GM12878 (cell line): ENCODE results near the gene CTNNA1. TPM values are rescaled to one million over a fixed set of nuclear protein-coding genes. Genes with fewer than 3 reads are reported as not detected.
A peak's percentile ranks its signal among the peaks of the same experiment; 100 is the strongest.

Experiments
- ATAC-seq: fragments of 200-7000 bp; cut with Tn5 transposase; 3 replicates; pipeline ENCODE4 v1.9.1; 2020; ENCODE audit warnings: mild to moderate bottlenecking, moderate library complexity
- BruUV-seq: library from RNA; stranded (reverse); fragments of 400-500 nt; replicated peaks from 2 replicates; lab custom pipeline; 2021; lab: Mats Ljungman, UMichigan
- CTCF ChIA-PET: fragments of 300-600 bp; sonication (Branson Sonifier 250); formaldehyde crosslinking; extraction: SDS; loops from one replicate; lab custom pipeline; 2021; ENCODE audit warnings: inconsistent platforms; lab: Yijun Ruan, JAX
- POLR2A ChIA-PET: fragments of 350-600 bp; formaldehyde crosslinking; extraction: SDS; loops from one replicate; lab custom pipeline; 2021; ENCODE audit warnings: inconsistent platforms; lab: Charles Lee
- RAD21 ChIA-PET: fragments of 300-600 bp; sonication (Branson Sonifier 250); formaldehyde crosslinking; loops from one replicate; lab custom pipeline; 2023; ENCODE audit warnings: antibody characterized with exemption; ENCODE audit not compliant: unreplicated experiment; lab: Charles Lee
- SMC1A ChIA-PET: fragments of 300-600 bp; sonication (Branson Sonifier 250); formaldehyde crosslinking; loops from one replicate; lab custom pipeline; 2023; ENCODE audit not compliant: unreplicated experiment, uncharacterized antibody; lab: Charles Lee
- DNase-seq: peaks from one replicate; pipeline ENCODE4 v3.0.0-alpha.2; 2011; ENCODE audit warnings: low read depth, low spot score
- FAIRE-seq: peaks from 3 replicates; lab custom pipeline; 2011; peaks lifted over from hg19 to GRCh38; lab: Jason Lieb, UNC
- H2AFZ ChIP-seq: 2 replicates; pipeline ENCODE4 v1.6.0; 2011; ENCODE audit warnings: low read depth, low read length, control low read depth; ENCODE audit not compliant: control insufficient read depth
- H3K27ac ChIP-seq: 2 replicates; pipeline ENCODE4 v1.5.1; 2011; ENCODE audit warnings: control low read depth; ENCODE audit not compliant: control insufficient read depth, insufficient read depth
- H3K27me3 ChIP-seq, 2 experiments: replicated peaks in 1 of 2; 2 replicates each; pipeline versions ENCODE4 v1.6.0 to v1.6.1; 2011; ENCODE audit warnings: low read length in 1 of 2; ENCODE audit not compliant: control insufficient read depth in 2 of 2, insufficient read depth in 2 of 2
- H3K36me3 ChIP-seq, 2 experiments: 2 replicates each; pipeline ENCODE4 v1.5.1; 2011; ENCODE audit warnings: low read length in 1 of 2; ENCODE audit not compliant: control insufficient read depth in 2 of 2, insufficient read depth in 2 of 2
- H3K4me1 ChIP-seq: 2 replicates; pipeline ENCODE4 v1.6.1; 2011; ENCODE audit warnings: mild to moderate bottlenecking, low read length, moderate library complexity, mixed read lengths; ENCODE audit not compliant: control insufficient read depth, insufficient read depth
- H3K4me2 ChIP-seq: 2 replicates; pipeline ENCODE4 v1.6.0; 2011; ENCODE audit warnings: control low read depth; ENCODE audit not compliant: control insufficient read depth, insufficient read depth
- H3K4me3 ChIP-seq: fragments of 200-600 bp; sonication (generic); 2 replicates; pipeline ENCODE4 v1.5.1; 2016
- H3K79me2 ChIP-seq: 2 replicates; pipeline ENCODE4 v1.6.0; 2011; ENCODE audit warnings: low read length; ENCODE audit not compliant: control insufficient read depth, insufficient read depth
- H3K9ac ChIP-seq: 2 replicates; pipeline ENCODE4 v1.8.0; 2011; ENCODE audit warnings: low read length, control low read depth, mixed read lengths; ENCODE audit not compliant: control insufficient read depth, insufficient read depth
- H3K9me3 ChIP-seq: replicated peaks from 3 replicates; pipeline ENCODE4 v1.5.1; 2011; ENCODE audit warnings: mild to moderate bottlenecking, low read length; ENCODE audit not compliant: control insufficient read depth, insufficient read depth
- H4K20me1 ChIP-seq: 2 replicates; pipeline ENCODE4 v1.6.0; 2011; ENCODE audit not compliant: control insufficient read depth, insufficient read depth
- CBX5 ChIP-seq: sonication (generic); IDR thresholded peaks from 2 replicates; pipeline ENCODE4 v1.6.1; 2016; ENCODE audit warnings: low read depth, moderate library complexity, mild to moderate bottlenecking, inconsistent platforms
- FOXM1 ChIP-seq: IDR thresholded peaks from 2 replicates; pipeline ENCODE4 v1.6.1; 2012; ENCODE audit warnings: low read depth, mild to moderate bottlenecking, inconsistent platforms, low read length, moderate library complexity
- IKZF1 ChIP-seq: fragments of 450-650 bp; conservative IDR thresholded peaks from 2 replicates; pipeline ENCODE4 v1.6.1; 2017; ENCODE audit warnings: antibody characterized with exemption, mild to moderate bottlenecking
- MTA2 ChIP-seq: fragments of 450-650 bp; IDR thresholded peaks from 2 replicates; pipeline ENCODE4 v1.6.1; 2016; ENCODE audit warnings: low read depth, mild to moderate bottlenecking, moderate library complexity
- MYB ChIP-seq: fragments of 150-350 bp; IDR thresholded peaks from 2 replicates; pipeline ENCODE4 v1.6.1; 2014; ENCODE audit warnings: mild to moderate bottlenecking, low read depth, low read length, borderline replicate concordance
- NFXL1 ChIP-seq: fragments of 450-650 bp; IDR thresholded peaks from 2 replicates; pipeline ENCODE4 v1.6.1; 2017; ENCODE audit warnings: antibody characterized with exemption, mild to moderate bottlenecking, borderline replicate concordance
- NFYA ChIP-seq: IDR thresholded peaks from 2 replicates; pipeline ENCODE4 v1.6.1; 2011; ENCODE audit warnings: low read depth, mild to moderate bottlenecking, low read length, improper control_type of control experiment, borderline replicate concordance
- POLR2A ChIP-seq: IDR thresholded peaks from 2 replicates; pipeline ENCODE4 v1.6.1; 2011; ENCODE audit warnings: low read depth, mild to moderate bottlenecking, low read length
- RAD21 ChIP-seq: IDR thresholded peaks from 2 replicates; pipeline ENCODE4 v1.6.1; 2011; ENCODE audit warnings: mild to moderate bottlenecking, low read depth, low read length, moderate library complexity; ENCODE audit not compliant: insufficient read depth
- RBBP5 ChIP-seq: fragments of 200-600 bp; sonication (generic); conservative IDR thresholded peaks from 2 replicates; pipeline ENCODE4 v1.6.1; 2016
- WGBS: methylation state at CpG from one replicate; pipeline ENCODE4 v1.1.6; 2016; ENCODE audit warnings: low lambda C conversion rate; ENCODE audit not compliant: insufficient replicate concordance, insufficient coverage; ENCODE audit errors: missing lambda C conversion rate; 5-methylcytosine and 5-hydroxymethylcytosine counted together
- in situ Hi-C: fragments of 300-500 bp; cut with MboI; formaldehyde crosslinking; loops from 9 replicates; pipeline ENCODE4 v1.14.3; 2018; ENCODE audit warnings: mixed read lengths
- intact Hi-C: fragments of 100-400 bp; cut with micrococcal nuclease; formaldehyde crosslinking; loops from one replicate; pipeline ENCODE4 v1.14.2; 2022; ENCODE audit not compliant: unreplicated experiment
- polyA plus RNA-seq, 11 experiments: library from polyadenylated mRNA; depleted of rRNA in 4 of 11; unstranded in 6 of 11; stranded (reverse) in 5 of 11; fragments of >200 nt; fragmentation: Nextera tagmentation in 4 of 11; fragmentation: Illumina TruSeq in 1 of 11; extraction: Ambion mirVana in 4 of 11; extraction: Trizol in 1 of 11; gene quantifications; 1 replicate in 1 of 11; 2 replicates in 10 of 11; pipeline versions ENCODE4 v1.2.1 to v1.2.3, GENCODE V29; 2011 to 2016; ENCODE audit warnings: inconsistent platforms in 2 of 11, missing spikeins in 2 of 11, low read depth in 1 of 11
- total RNA-seq, 4 experiments: library from RNA; depleted of rRNA in 3 of 4; stranded (reverse); fragments of >200 nt in 3 of 4; fragmentation: Illumina TruSeq in 1 of 4; extraction: Trizol in 1 of 4; gene quantifications; 2 replicates each; pipeline versions ENCODE4 v1.2.1 to v1.2.3, GENCODE V29; 2013 to 2021
- TF ChIP-seq, protein P1 (sequence below): fragments of 150-350 bp; IDR thresholded peaks from 2 replicates; pipeline ENCODE4 v1.6.1; 2014; ENCODE audit warnings: mild to moderate bottlenecking, low read depth, low read length
- TF ChIP-seq, protein P2 (sequence below), 3 experiments: IDR thresholded peaks in 2 of 3; conservative IDR thresholded peaks in 1 of 3; 2 replicates each; pipeline ENCODE4 v1.5.1; 2011; ENCODE audit warnings: low read depth in 3 of 3, low read length in 3 of 3, mild to moderate bottlenecking in 3 of 3, control low read depth in 2 of 3, moderate library complexity in 2 of 3, inconsistent platforms in 1 of 3, mixed read lengths in 1 of 3; ENCODE audit not compliant: control insufficient read depth in 2 of 3, insufficient read depth in 1 of 3; ENCODE audit errors: extremely low read depth in 1 of 3

CTNNA1 gene
- total and polyA plus RNA-seq, 10 of the 15 experiments (the other 5 are each of a cell fraction or from before 2014, with no cell fraction given), result 32.6 to 104 (median 57.7) TPM

DNA sequence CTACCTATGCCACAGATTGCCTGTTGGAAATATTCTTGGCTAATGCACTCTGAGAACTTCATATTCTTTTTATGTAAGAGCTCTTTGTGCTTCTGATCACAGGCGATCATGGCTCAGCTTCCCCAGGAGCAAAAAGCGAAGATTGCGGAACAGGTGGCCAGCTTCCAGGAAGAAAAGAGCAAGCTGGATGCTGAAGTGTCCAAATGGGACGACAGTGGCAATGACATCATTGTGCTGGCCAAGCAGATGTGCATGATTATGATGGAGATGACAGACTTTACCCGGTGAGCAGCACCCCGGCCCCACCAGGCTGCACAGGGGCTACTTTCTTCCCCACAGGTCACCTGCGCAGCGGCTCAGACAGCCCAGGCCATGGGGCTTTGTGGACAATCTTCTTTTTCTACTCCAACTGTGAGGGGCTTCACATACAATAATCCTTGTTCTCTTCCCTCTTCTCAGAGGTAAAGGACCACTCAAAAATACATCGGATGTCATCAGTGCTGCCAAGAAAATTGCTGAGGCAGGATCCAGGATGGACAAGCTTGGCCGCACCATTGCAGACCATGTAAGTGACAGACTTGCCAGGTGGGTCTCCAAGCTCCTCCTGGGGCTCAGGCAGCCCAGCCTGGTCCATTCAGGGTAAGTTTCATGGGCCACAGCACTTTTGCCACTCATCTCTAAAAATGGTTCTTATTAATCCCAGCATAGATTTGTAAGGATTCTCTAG, 177.3 kb downstream of the CTNNA1 start (continued):
- TF ChIP-seq FOXM1 (no peak), MYB (no peak), NFXL1 (no peak), CBX5 (no peak), MTA2 (no peak), NFYA (no peak), RBBP5 (no peak)
- TF ChIP-seq, protein P1, sequence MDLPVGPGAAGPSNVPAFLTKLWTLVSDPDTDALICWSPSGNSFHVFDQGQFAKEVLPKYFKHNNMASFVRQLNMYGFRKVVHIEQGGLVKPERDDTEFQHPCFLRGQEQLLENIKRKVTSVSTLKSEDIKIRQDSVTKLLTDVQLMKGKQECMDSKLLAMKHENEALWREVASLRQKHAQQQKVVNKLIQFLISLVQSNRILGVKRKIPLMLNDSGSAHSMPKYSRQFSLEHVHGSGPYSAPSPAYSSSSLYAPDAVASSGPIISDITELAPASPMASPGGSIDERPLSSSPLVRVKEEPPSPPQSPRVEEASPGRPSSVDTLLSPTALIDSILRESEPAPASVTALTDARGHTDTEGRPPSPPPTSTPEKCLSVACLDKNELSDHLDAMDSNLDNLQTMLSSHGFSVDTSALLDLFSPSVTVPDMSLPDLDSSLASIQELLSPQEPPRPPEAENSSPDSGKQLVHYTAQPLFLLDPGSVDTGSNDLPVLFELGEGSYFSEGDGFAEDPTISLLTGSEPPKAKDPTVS, result no peak
- TF ChIP-seq, all 136 proteins: peak for 0

DNA sequence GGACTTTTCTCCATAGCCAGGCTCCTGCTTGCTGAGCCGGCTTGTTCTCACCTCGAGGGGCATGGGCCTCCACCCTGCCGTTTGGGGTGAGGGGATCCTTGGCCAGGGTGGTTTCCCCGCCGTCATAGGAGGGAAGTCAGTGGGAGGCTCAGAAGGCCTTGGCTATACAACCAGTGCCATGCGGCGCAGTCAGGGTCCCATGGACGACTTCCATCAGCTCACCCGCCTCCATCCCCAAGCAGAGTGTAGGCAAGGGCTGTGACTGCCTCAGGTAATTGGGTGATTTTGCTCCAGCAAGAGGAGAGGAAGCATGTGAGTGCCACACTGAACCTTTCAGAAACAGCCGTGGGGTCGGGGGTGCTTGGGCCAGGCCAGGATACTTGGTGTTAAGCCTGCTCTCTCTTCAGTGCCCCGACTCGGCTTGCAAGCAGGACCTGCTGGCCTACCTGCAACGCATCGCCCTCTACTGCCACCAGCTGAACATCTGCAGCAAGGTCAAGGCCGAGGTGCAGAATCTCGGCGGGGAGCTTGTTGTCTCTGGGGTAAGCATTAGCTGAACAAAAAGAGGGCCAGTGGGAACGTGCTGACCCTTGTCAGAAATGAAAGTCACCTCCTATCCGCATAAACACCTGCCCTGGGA, 179.1 kb downstream of the CTNNA1 start:
- WGBS, result 95% methylated on average over 20 of the region's 20 CpGs
- SMC1A ChIA-PET, result no interaction called here
- TF ChIP-seq, protein P2, sequence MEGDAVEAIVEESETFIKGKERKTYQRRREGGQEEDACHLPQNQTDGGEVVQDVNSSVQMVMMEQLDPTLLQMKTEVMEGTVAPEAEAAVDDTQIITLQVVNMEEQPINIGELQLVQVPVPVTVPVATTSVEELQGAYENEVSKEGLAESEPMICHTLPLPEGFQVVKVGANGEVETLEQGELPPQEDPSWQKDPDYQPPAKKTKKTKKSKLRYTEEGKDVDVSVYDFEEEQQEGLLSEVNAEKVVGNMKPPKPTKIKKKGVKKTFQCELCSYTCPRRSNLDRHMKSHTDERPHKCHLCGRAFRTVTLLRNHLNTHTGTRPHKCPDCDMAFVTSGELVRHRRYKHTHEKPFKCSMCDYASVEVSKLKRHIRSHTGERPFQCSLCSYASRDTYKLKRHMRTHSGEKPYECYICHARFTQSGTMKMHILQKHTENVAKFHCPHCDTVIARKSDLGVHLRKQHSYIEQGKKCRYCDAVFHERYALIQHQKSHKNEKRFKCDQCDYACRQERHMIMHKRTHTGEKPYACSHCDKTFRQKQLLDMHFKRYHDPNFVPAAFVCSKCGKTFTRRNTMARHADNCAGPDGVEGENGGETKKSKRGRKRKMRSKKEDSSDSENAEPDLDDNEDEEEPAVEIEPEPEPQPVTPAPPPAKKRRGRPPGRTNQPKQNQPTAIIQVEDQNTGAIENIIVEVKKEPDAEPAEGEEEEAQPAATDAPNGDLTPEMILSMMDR (IDR thresholded peaks at IDR 0.05 in 2 of 3, conservative IDR thresholded peaks at IDR 0.05 in 1 of 3; ENCODE audit: control insufficient read depth in 2 of 3, extremely low read depth in 1 of 3, insufficient read depth in 1 of 3, low read depth in 3 of 3, low read length in 3 of 3), result 0 out of 6 replicates have a peak, but pooled peaks of 1 of the 3 experiments have one; percentile 14
- TF ChIP-seq POLR2A, result peak; percentile 29; the same call in 1 of the 2 replicates
- TF ChIP-seq RAD21, result 0 out of 2 replicates have a peak, but pooled peaks have one; percentile 13
- no peak for TF ChIP-seq IKZF1
- TF ChIP-seq, all 136 proteins: peak for 3

More for the DNA sequence above, 179.1 kb downstream of the CTNNA1 start:
- Histone ChIP-seq H2AFZ (no peak overlapping the region), H3K4me2 (no peak overlapping the region), H3K36me3 (peaks cover 16 to 28% of the 10 kb centered on the region in 2 experiments), H3K4me3 (no peak overlapping the region), H3K79me2 (no peaks in the 10 kb centered on the region), H3K4me1 (no peaks in the 10 kb centered on the region), H3K27ac (no peak overlapping the region), H3K9me3 (no peaks in the 10 kb centered on the region), H3K27me3 (no peaks in the 10 kb centered on the region), H4K20me1 (no peaks in the 10 kb centered on the region), H3K9ac (no peak overlapping the region)
- no peak for FAIRE-seq
- intact Hi-C loops (no loop called here), in situ Hi-C loops (no loop called here)
- no TSS peak for BruUV-seq
- no peak for ATAC-seq
- ChIA-PET POLR2A (no interaction called here), CTCF (interaction anchor here (1.4 kb wide), 1 partner anchor 143 kb away, joined by 4 read pairs; no protein-coding TSS in a partner anchor), RAD21 (no interaction called here)
- DNase-seq, result no peak
